Astrocyte (in vitro differentiated cells and primary cell): ENCODE data around the gene BICDL1.

Source experiments
- EZH2 ChIP-seq: IDR thresholded peaks from 2 replicates; pipeline ENCODE4 v1.6.1; 2012; ENCODE audit warnings: mild to moderate bottlenecking, low read length, inconsistent platforms; ENCODE audit not compliant: insufficient read depth
- TF ChIP-seq, protein P1 (sequence below): IDR thresholded peaks from 2 replicates; pipeline ENCODE4 v1.5.1; 2011; ENCODE audit warnings: low read depth, mild to moderate bottlenecking, inconsistent platforms, low read length, moderate library complexity; ENCODE audit not compliant: insufficient read depth

DNA sequence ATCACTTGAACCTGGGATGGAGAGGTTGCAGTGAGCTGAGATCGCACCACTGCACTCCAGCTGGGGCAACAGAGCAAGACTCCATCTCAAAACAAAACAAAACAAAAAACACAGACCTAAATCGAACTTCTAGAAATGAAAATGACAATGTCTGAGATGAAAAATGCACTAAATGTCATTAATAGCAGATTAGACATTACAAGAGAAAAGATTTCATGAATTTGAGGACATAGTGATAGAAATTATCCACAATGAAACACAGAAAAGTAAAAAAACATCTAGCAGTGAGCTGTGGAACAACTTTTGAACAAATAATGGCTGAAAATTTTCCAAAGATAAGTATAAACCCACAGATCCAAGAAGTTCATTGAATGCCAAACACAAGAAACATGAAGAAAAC, 35.2 kb downstream of the BICDL1 start:
- TF ChIP-seq, protein P1, sequence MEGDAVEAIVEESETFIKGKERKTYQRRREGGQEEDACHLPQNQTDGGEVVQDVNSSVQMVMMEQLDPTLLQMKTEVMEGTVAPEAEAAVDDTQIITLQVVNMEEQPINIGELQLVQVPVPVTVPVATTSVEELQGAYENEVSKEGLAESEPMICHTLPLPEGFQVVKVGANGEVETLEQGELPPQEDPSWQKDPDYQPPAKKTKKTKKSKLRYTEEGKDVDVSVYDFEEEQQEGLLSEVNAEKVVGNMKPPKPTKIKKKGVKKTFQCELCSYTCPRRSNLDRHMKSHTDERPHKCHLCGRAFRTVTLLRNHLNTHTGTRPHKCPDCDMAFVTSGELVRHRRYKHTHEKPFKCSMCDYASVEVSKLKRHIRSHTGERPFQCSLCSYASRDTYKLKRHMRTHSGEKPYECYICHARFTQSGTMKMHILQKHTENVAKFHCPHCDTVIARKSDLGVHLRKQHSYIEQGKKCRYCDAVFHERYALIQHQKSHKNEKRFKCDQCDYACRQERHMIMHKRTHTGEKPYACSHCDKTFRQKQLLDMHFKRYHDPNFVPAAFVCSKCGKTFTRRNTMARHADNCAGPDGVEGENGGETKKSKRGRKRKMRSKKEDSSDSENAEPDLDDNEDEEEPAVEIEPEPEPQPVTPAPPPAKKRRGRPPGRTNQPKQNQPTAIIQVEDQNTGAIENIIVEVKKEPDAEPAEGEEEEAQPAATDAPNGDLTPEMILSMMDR, result no peak
- TF ChIP-seq EZH2, result no peak
